Neural progenitor cell (in vitro differentiated cells): ENCODE results near the gene RASA1. TPM values are rescaled to one million over a fixed set of nuclear protein-coding genes. Genes with fewer than 3 reads are reported as not detected.

ENCODE experiments used
- DNase-seq: peaks from one replicate; pipeline ENCODE4 v3.0.0-alpha.2; 2016; ENCODE audit warnings: low spot score
- H2AFZ ChIP-seq: fragments of 200-600 bp; sonication (generic); replicated peaks from 2 replicates; pipeline ENCODE4 v1.6.1; 2016; ENCODE audit warnings: antibody characterized with exemption
- H3F3A ChIP-seq: fragments of 200-600 bp; sonication (generic); 2 replicates; pipeline ENCODE4 v1.6.1; 2016; ENCODE audit warnings: antibody characterized with exemption, low read depth
- H3K27ac ChIP-seq: fragments of 200-600 bp; sonication (generic); 2 replicates; pipeline ENCODE4 v1.5.1; 2016; ENCODE audit warnings: mild to moderate bottlenecking
- H3K27me3 ChIP-seq: fragments of 200-600 bp; sonication (generic); 2 replicates; pipeline ENCODE4 v1.6.1; 2016; ENCODE audit warnings: mild to moderate bottlenecking, moderate library complexity
- H3K36me3 ChIP-seq: fragments of 200-600 bp; sonication (generic); 2 replicates; pipeline ENCODE4 v1.5.1; 2016
- H3K4me1 ChIP-seq: fragments of 200-600 bp; sonication (generic); 2 replicates; pipeline ENCODE4 v1.6.1; 2016; ENCODE audit warnings: mixed run types
- H3K4me2 ChIP-seq: fragments of 200-600 bp; sonication (generic); 2 replicates; pipeline ENCODE4 v1.6.1; 2016
- H3K4me3 ChIP-seq: fragments of 200-600 bp; sonication (generic); 2 replicates; pipeline ENCODE4 v1.5.1; 2016
- H3K79me2 ChIP-seq: fragments of 200-600 bp; sonication (generic); 2 replicates; pipeline ENCODE4 v1.6.1; 2016; ENCODE audit warnings: low read depth
- H3K9ac ChIP-seq: fragments of 200-600 bp; sonication (generic); 2 replicates; pipeline ENCODE4 v1.6.1; 2016
- H3K9me3 ChIP-seq: fragments of 200-600 bp; sonication (generic); 2 replicates; pipeline ENCODE4 v1.5.1; 2016; ENCODE audit warnings: low read depth
- H4K20me1 ChIP-seq: fragments of 200-600 bp; sonication (generic); 2 replicates; pipeline ENCODE4 v1.6.1; 2016; ENCODE audit warnings: low read depth
- H3K27ac Mint-ChIP-seq: 3 replicates; pipeline ENCODE4 v1.8.0; 2021; ENCODE audit warnings: mixed read lengths
- H3K27me3 Mint-ChIP-seq: 2 replicates; pipeline ENCODE4 v1.8.0; 2022; ENCODE audit warnings: low read depth, mild to moderate bottlenecking, inconsistent platforms, moderate library complexity, mixed read lengths; ENCODE audit not compliant: insufficient read depth
- H3K36me3 Mint-ChIP-seq: 3 replicates; pipeline ENCODE4 v1.8.0; 2021; ENCODE audit warnings: mixed read lengths
- H3K4me1 Mint-ChIP-seq: 3 replicates; pipeline ENCODE4 v1.8.0; 2021; ENCODE audit warnings: mixed read lengths
- H3K4me3 Mint-ChIP-seq: 3 replicates; pipeline ENCODE4 v1.8.0; 2021; ENCODE audit warnings: mild to moderate bottlenecking, moderate library complexity, mixed read lengths
- H3K9me3 Mint-ChIP-seq: 3 replicates; pipeline ENCODE4 v1.8.0; 2020; ENCODE audit warnings: mixed read lengths
- EZH2 ChIP-seq: fragments of 200-600 bp; sonication (generic); IDR thresholded peaks from 2 replicates; pipeline ENCODE4 v1.6.1; 2017; ENCODE audit warnings: antibody characterized with exemption, mild to moderate bottlenecking, moderate library complexity
- EZH2phosphoT487 ChIP-seq: fragments of 200-600 bp; sonication (generic); IDR thresholded peaks from 2 replicates; pipeline ENCODE4 v1.6.1; 2017; ENCODE audit warnings: antibody characterized with exemption
- total RNA-seq: library from RNA; depleted of rRNA; stranded (reverse); fragments of >200 nt; gene quantifications from 2 replicates; pipeline ENCODE4 v1.2.3, GENCODE V29; 2015; ENCODE audit warnings: low replicate concordance
- TF ChIP-seq, protein P1 (sequence below): fragments of 200-600 bp; sonication (generic); IDR thresholded peaks from 2 replicates; pipeline ENCODE4 v1.5.1; 2017; ENCODE audit warnings: antibody characterized with exemption, mild to moderate bottlenecking

RASA1 gene
- total RNA-seq, 1 donor from 2014 or later, result 60.9 TPM

DNA sequence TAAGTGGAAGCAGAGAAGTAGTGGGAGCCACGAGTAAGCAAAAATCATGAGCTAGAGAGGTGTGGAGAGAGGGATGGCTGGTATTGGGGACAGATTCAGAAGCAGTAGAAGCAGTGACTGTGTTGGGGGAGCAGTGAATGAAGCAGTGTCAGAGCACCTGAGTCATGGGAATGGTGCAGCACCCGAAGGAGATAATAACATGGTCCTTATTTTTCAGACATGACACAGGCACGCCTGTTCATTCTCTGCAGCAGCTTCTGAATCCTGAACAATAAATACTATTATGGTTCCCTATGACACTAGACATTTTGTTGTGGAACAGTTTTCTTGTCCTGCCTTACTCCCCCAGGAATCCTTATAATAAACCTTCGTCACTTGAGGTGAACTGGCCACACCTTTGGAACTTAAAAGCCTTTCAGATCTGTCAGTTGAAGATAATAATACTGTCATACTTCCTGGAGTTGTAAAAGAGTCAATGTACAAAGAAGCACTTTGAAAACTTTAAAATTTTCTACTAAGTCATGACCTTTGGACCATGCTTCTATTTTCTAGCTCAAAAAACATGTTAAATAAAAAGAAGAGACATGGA lies 7.0 kb upstream of the RASA1 start:
- TF ChIP-seq, protein P1, sequence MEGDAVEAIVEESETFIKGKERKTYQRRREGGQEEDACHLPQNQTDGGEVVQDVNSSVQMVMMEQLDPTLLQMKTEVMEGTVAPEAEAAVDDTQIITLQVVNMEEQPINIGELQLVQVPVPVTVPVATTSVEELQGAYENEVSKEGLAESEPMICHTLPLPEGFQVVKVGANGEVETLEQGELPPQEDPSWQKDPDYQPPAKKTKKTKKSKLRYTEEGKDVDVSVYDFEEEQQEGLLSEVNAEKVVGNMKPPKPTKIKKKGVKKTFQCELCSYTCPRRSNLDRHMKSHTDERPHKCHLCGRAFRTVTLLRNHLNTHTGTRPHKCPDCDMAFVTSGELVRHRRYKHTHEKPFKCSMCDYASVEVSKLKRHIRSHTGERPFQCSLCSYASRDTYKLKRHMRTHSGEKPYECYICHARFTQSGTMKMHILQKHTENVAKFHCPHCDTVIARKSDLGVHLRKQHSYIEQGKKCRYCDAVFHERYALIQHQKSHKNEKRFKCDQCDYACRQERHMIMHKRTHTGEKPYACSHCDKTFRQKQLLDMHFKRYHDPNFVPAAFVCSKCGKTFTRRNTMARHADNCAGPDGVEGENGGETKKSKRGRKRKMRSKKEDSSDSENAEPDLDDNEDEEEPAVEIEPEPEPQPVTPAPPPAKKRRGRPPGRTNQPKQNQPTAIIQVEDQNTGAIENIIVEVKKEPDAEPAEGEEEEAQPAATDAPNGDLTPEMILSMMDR, result no peak
- no peak for TF ChIP-seq EZH2phosphoT487
- TF ChIP-seq EZH2, result no peak
- H3F3A ChIP-seq, result peaks cover 2% of the 10 kb centered on the region
- Mint-ChIP-seq H3K36me3 (no peaks in the 10 kb centered on the region), H3K4me1 (no peaks in the 10 kb centered on the region), H3K4me3 (no peak overlapping the region), H3K27ac (no peak overlapping the region), H3K27me3 (peaks cover 2% of the 10 kb centered on the region), H3K9me3 (no peaks in the 10 kb centered on the region)
- H3K27me3 ChIP-seq, result no peaks in the 10 kb centered on the region
- DNase-seq, result no peak
- H3K36me3 ChIP-seq, result no peaks in the 10 kb centered on the region
- no peak overlapping the region for H3K27ac ChIP-seq
- H3K4me2 ChIP-seq, result no peak overlapping the region
- no peak overlapping the region for H2AFZ ChIP-seq
- H3K9ac ChIP-seq, result no peak overlapping the region
- H3K79me2 ChIP-seq, result no peaks in the 10 kb centered on the region
- H3K4me3 ChIP-seq, result no peak overlapping the region
- no peaks in the 10 kb centered on the region for H3K4me1 ChIP-seq
- H4K20me1 ChIP-seq, result no peaks in the 10 kb centered on the region
- no peaks in the 10 kb centered on the region for H3K9me3 ChIP-seq

DNA sequence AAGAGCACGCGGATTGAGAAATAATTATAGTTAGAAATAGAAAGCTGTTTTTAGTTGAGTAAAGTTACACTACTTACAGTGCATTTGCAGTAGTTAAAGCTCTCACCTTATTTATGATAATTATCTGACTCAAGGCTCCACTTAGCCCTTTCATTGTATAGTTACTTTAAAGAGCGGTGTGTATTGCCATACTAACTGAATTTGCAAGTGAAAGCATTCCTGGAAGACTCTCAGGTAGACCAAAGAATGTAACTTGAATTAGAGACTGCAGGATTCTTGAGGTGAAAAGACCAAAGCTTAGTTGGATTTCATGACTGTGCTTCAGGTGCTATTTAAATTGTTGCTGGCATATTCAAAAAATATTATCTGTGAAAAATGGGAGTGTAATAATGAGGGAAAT lies 4.2 kb upstream of the RASA1 start:
- Histone ChIP-seq H3K9ac (no peak overlapping the region), H3K79me2 (peaks cover under 1% of the 10 kb centered on the region), H3K4me1 (peaks cover 7% of the 10 kb centered on the region), H3K27ac (no peak overlapping the region), H3K36me3 (no peaks in the 10 kb centered on the region), H3K4me2 (no peak overlapping the region), H3K9me3 (no peaks in the 10 kb centered on the region), H4K20me1 (no peaks in the 10 kb centered on the region), H2AFZ (no peak overlapping the region), H3F3A (peaks cover 21% of the 10 kb centered on the region), H3K4me3 (no peak overlapping the region), H3K27me3 (no peaks in the 10 kb centered on the region)
- no peak overlapping the region for H3K4me3 Mint-ChIP-seq
- H3K36me3 Mint-ChIP-seq, result no peaks in the 10 kb centered on the region
- H3K27ac Mint-ChIP-seq, result no peak overlapping the region
- no peak for DNase-seq
- peaks cover 2% of the 10 kb centered on the region for H3K27me3 Mint-ChIP-seq
- no peak for TF ChIP-seq EZH2phosphoT487
- no peak for TF ChIP-seq EZH2
- TF ChIP-seq, protein P1, result no peak
- H3K9me3 Mint-ChIP-seq, result no peaks in the 10 kb centered on the region
- H3K4me1 Mint-ChIP-seq, result peaks cover 7% of the 10 kb centered on the region

DNA sequence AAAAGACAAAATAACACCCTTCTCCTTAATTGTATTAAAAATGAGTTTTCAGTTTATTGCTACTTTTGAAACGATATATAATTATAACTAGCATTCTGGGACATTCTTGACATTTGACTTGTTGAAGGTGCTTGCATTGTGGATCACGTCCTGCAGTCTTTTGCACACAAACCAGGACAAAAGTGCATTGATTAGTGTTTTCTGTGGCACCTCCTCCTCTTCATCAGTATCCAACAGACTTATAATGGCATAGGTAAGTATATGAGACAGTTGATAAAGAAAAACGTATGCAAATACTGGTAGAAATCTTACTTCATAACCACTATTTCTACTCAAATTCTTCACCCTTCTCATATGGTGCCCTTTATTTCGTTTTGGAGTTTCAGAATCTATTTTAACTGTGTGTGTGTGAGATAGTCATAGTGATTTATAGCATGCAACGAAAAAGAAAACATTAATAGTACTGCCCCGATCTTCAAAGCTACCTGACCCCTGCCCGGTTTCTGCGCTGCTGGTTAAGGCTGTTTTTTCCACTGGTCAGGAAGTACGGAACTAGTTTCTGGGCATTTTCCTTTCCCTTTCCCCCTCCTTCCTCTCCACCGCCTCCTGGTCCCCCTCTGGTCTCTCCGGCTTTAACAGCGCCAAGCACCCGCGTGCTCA lies 639 bp upstream of the RASA1 start:
- no peak for DNase-seq
- Histone ChIP-seq H3K27me3 (no peaks in the 10 kb centered on the region), H3K27ac (peak overlapping the region; percentile 93), H3K9me3 (no peaks in the 10 kb centered on the region), H4K20me1 (peaks cover 14% of the 10 kb centered on the region), H3K79me2 (peaks cover 36% of the 10 kb centered on the region), H3K4me3 (peak overlapping the region; percentile 72), H3K4me2 (peak overlapping the region; percentile 84), H3K36me3 (no peaks in the 10 kb centered on the region), H3K9ac (no peak overlapping the region), H3F3A (peaks cover 31% of the 10 kb centered on the region), H3K4me1 (peaks cover 17% of the 10 kb centered on the region), H2AFZ (peak overlapping the region; percentile 77)
- TF ChIP-seq EZH2, result no peak
- TF ChIP-seq, protein P1, result no peak
- no peak for TF ChIP-seq EZH2phosphoT487
- no peaks in the 10 kb centered on the region for H3K27me3 Mint-ChIP-seq
- peaks cover 17% of the 10 kb centered on the region for H3K4me1 Mint-ChIP-seq
- H3K9me3 Mint-ChIP-seq, result no peaks in the 10 kb centered on the region
- peak overlapping the region; percentile 98 for H3K4me3 Mint-ChIP-seq
- H3K36me3 Mint-ChIP-seq, result peaks cover 2% of the 10 kb centered on the region
- H3K27ac Mint-ChIP-seq, result peak overlapping the region; percentile 92
